ENCODE measurements around the gene ZBTB20.

ZBTB20 gene

GRCh38 chr3:114902691-114903101 is 244.4 kb downstream of the ZBTB20 start:
- DNase-seq, result no peak

GRCh38 chr3:114900908-114901307 is 246.2 kb downstream of the ZBTB20 start:
- no peak for DNase-seq

GRCh38 chr3:114899186-114899931 is 247.7 kb downstream of the ZBTB20 start:
- DNase-seq, result peak; percentile 92

- no peak for DNase-seq
Observed at GRCh38 chr3:114896978-114897377, 250.1 kb downstream of the ZBTB20 start.

- DNase-seq, result peak; percentile 24
Observed at GRCh38 chr3:114893361-114893760, 253.7 kb downstream of the ZBTB20 start.

- DNase-seq, result peak; percentile 74
Observed at GRCh38 chr3:114892880-114893279, 254.2 kb downstream of the ZBTB20 start.

- DNase-seq, result peak; percentile 89
Observed at GRCh38 chr3:114892131-114892879, 254.8 kb downstream of the ZBTB20 start.

GRCh38 chr3:114887806-114888205 is 259.3 kb downstream of the ZBTB20 start:
- no peak for DNase-seq

GRCh38 chr3:114886905-114887304 is 260.2 kb downstream of the ZBTB20 start:
- no peak for DNase-seq

- no peak for DNase-seq
Observed at GRCh38 chr3:114884213-114884923, 262.7 kb downstream of the ZBTB20 start.

- DNase-seq, result peak; percentile 38
Observed at GRCh38 chr3:114880078-114880477, 267.0 kb downstream of the ZBTB20 start.

- peak; percentile 69 for DNase-seq
Observed at GRCh38 chr3:114879059-114880031, 267.7 kb downstream of the ZBTB20 start.

- DNase-seq, result no peak
Observed at GRCh38 chr3:114878114-114878839, 268.8 kb downstream of the ZBTB20 start.

GRCh38 chr3:114877378-114878113 is 269.5 kb downstream of the ZBTB20 start:
- no peak for DNase-seq

GRCh38 chr3:114874522-114874971 is 272.5 kb downstream of the ZBTB20 start:
- DNase-seq, result no peak

GRCh38 chr3:114873591-114873990 is 273.5 kb downstream of the ZBTB20 start:
- no peak for DNase-seq

GRCh38 chr3:114872588-114872987 is 274.5 kb downstream of the ZBTB20 start:
- DNase-seq, result no peak

- DNase-seq, result no peak
Observed at GRCh38 chr3:114872050-114872449, 275.0 kb downstream of the ZBTB20 start.

GRCh38 chr3:114867835-114868503 is 279.1 kb downstream of the ZBTB20 start:
- no peak for DNase-seq

- no peak for DNase-seq
Observed at GRCh38 chr3:114867359-114867758, 279.7 kb downstream of the ZBTB20 start.
